Fibroblast of skin of left biceps (primary cell): ENCODE results near the gene IGSF21.
"Not testable (repeated sequence)": the region's sequence is repeated elsewhere in the genome, so short reads cannot be mapped to it uniquely, and the experiment has no call there.

ENCODE experiments used
- DNase-seq, 2 experiments: peaks; one replicate each; pipeline ENCODE4 v3.0.0-alpha.2; 2013; ENCODE audit warnings: low read depth in 2 of 2

The IGSF21 gene

GRCh38 chr1:18144916-18145647, 37.5 kb downstream of the IGSF21 start:
- DNase-seq: peak; percentile 4 to 9

GRCh38 chr1:18145851-18146618, 38.4 kb downstream of the IGSF21 start:
- DNase-seq: no peak

- no peak for DNase-seq
These were observed 39.3 kb downstream of the IGSF21 start for GRCh38 chr1:18146886-18147285.

- no peak for DNase-seq
These were observed 40.1 kb downstream of the IGSF21 start for GRCh38 chr1:18147672-18148071.

DNA sequence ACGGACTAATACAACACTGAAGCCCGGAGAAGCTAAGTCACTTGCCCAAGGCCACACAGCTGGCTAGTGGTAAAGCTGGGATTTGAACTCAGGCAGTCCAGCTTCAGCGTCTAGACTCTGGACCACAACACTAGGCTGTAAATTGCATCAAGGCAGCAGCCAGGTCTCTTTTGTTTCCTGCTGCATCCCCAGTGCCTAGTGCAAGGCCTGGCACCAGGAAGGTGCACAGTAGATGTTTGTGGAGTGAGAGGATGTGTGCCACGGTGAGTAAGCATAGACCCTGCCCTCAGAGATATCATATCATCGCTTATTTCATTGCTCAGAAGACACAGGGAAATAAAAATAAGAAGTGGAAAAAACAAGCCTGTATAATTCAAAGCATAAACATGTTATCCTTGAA, 40.9 kb downstream of the IGSF21 start:
- DNase-seq: no peak

GRCh38 chr1:18149027-18149641, 41.5 kb downstream of the IGSF21 start:
- DNase-seq: no peak

GRCh38 chr1:18151436-18152122, 44.0 kb downstream of the IGSF21 start:
- DNase-seq: no peak

DNA sequence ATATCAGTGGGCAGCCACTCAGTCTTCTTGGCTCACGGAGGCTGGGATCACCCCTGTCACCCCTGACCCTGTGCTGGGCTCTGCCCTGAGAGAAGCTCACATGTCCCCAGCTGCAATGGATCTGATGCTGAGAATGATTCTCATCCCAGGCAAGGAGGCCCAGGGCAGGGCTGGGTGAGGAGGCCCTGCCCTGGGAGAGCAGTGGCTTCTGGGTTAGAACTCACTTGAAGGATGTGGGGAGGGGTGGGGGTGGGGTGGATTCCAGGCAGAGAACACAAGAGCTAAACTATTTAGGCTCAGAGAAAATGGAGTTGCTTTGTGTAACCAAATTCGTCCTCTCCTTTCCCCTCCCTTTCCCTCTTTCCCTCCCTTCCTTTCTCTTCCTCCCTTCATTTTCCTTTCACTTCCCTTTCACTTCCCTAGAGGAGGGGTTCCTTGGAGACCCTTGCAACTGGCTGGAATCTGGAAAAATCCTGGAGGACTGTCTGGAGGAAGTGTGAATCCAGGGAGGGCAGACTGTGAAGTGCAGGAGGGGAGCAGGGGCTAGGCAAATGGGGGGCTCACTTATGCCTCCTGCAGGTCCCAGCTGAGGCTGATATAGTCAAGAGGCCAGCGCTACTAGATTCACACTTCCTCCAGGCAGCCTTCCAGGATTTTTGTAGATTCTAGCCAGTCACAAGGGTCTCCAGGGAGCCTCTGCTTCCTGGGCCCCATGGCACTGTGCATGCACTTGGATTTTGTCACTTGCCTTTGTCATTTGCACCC, 47.0 kb downstream of the IGSF21 start:
- DNase-seq: no peak

- no peak for DNase-seq
These were observed 48.3 kb downstream of the IGSF21 start for GRCh38 chr1:18155881-18156385.

GRCh38 chr1:18157352-18157751, 49.8 kb downstream of the IGSF21 start:
- no peak for DNase-seq

DNA sequence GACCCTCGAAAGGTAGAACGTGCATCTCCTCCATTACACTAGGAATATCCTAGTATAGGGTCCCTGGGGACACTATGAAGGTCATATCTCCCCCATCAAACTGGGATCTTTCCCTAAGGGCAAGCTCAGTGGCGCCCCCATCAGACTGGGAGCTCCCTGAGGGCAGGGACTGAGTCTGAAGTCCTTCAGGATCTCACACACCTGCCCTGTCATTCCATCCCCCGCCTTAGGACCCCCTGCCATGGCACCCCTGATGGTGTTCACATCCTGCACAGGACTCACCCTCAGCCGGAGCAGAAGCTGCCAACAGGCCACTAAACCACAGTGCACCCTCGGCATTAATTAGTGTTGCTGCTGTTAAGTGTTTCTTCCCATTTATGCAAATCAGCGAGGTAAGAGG, 50.4 kb downstream of the IGSF21 start:
- no peak for DNase-seq

- DNase-seq: no peak
These were observed 51.1 kb downstream of the IGSF21 start for GRCh38 chr1:18158714-18159113.

DNA sequence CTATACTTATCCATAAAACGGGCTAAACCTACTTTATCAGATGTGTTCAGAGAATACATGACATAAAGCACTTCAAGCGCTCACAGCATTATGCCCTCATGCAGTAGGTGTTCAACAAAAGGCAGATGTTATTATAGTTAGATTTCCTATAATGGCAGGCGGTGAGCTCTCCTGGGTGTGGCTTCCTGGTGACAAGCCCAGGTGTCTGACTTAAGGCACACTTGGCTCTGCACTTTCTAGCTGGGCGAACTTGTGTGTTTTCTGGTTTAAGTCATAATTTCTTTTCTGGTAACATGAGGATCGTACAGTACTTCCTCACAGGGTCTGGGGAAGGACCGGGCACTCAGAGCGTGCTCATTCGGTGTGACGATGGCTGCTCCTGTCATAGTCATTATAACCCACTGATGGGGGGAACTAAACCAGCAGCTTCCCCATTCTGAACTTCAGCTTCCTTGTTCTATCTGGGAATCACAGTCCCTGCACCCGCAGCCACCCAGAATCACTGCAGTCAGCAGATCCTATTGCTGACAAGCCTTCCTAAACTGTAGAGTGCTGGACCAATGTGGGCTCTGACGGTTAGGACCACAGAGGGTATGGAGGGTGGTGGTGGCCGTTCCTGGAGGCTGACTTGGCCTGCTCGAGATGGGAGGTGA, 52.8 kb downstream of the IGSF21 start:
- no peak for DNase-seq

DNA sequence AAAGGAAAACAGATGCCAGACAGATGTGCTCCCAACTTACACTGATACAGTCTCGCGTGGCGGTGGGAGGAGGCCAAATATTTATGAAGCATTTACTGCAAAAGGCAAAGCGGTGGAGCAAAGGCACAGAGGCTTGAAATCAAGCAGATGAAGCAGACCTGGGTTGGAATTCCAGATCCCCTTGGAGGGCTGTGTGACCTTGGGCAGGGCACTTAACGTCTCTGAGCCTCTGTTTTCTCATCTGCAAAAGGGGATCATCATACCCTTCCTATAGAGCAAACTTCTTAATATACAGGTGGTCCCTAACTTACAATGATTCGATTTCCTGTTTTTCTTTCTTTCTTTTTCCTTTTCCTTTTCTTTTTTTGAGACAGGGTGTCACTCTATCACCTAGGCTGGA, 54.1 kb downstream of the IGSF21 start:
- no peak for DNase-seq

DNA sequence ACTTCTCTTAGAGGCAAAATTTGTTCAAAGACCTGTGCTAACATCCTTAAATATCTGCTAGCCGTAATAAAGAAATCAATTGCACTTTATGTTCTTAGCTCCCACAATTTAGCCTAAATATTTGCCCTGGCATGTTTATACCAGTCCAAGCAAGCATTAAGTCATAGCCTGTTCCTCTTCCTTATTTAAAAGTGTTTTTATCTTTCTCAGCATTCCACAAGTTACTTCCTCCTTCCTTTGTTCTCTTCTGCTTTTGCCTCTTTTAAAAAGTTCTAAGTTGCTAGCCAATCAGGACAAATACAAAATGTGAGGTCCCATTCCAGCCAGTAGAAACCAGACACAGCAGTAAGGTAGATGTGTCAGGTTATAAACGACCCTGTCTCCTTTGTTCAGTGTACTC, 58.0 kb downstream of the IGSF21 start:
- DNase-seq: not testable (repeated sequence)

GRCh38 chr1:18166341-18166740, 58.7 kb downstream of the IGSF21 start:
- no peak for DNase-seq

GRCh38 chr1:18166929-18167328, 59.3 kb downstream of the IGSF21 start:
- no peak for DNase-seq

DNA sequence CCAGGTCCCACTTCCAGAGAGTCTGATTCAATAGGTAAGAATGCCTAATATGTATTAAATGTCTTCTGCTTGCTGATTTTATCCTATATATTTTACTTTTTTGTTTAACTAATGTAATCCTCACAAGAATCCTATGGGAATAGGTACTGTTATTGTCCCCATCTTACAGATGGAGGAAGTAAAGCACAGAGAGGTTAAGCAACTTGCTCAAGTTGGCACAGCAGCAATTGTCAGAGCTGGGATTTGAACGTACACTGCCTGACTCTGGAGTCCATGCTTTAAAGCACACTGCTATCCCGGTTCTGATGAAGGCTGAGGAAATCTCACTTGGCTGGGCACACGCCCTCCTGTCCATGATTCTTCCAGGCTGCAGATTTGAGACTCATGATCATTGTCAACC, 62.8 kb downstream of the IGSF21 start:
- DNase-seq: no peak

- DNase-seq: no peak
These were observed 66.4 kb downstream of the IGSF21 start for GRCh38 chr1:18174037-18174436.

DNA sequence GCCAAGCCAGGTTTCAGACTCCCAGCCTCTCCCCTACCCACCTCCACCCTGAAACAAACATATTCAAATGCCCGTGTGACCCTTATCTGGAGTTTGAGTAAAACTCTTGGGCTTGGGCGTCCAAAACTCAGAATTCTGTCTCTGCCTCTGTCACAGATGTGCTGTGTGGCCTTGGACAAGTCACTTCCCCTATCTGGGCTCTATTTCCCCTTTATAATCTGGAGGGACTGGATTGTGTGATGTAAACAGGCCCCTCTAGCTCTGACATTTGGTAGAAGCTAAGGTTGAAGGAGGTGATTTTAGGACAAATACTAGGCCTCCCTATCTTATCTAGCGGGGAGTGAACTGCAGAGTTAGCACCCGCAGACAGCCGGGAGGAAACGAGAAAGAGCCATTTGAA, 67.5 kb downstream of the IGSF21 start:
- DNase-seq: no peak
